Daoy (cell line): ENCODE results near the gene POLE. TPM values are rescaled to one million over a fixed set of nuclear protein-coding genes. Genes with fewer than 3 reads are reported as not detected.

ENCODE experiments used
- DNase-seq: peaks from one replicate; pipeline ENCODE4 v3.0.0-alpha.2; 2015; ENCODE audit warnings: low read depth
- total RNA-seq: library from RNA; depleted of rRNA; stranded (reverse); fragments of >200 nt; shearing (Covaris generic); gene quantifications from 2 replicates; pipeline ENCODE4 v1.2.3, GENCODE V29; 2014

Gene POLE
- total RNA-seq, 1 experiment from 2014 or later: 23.5 TPM

GRCh38 chr12:132675757-132676432 lies 11.2 kb downstream of the POLE start:
- DNase-seq: no peak

- no peak for DNase-seq
Measured at GRCh38 chr12:132674561-132674960, 12.6 kb downstream of the POLE start.

GRCh38 chr12:132673288-132674179 lies 13.6 kb downstream of the POLE start:
- no peak for DNase-seq

GRCh38 chr12:132672678-132673077 lies 14.5 kb downstream of the POLE start:
- DNase-seq: no peak

- no peak for DNase-seq
Measured at GRCh38 chr12:132672116-132672515, 15.0 kb downstream of the POLE start.

- DNase-seq: no peak
Measured at GRCh38 chr12:132669166-132669879, 17.8 kb downstream of the POLE start.

- no peak for DNase-seq
Measured at GRCh38 chr12:132668191-132669088, 18.7 kb downstream of the POLE start.

GRCh38 chr12:132665794-132666193 lies 21.3 kb downstream of the POLE start:
- no peak for DNase-seq

GRCh38 chr12:132665149-132665491 lies 22.0 kb downstream of the POLE start:
- no peak for DNase-seq

GRCh38 chr12:132664206-132665148 lies 22.7 kb downstream of the POLE start:
- DNase-seq: no peak

- DNase-seq: no peak
Measured at GRCh38 chr12:132662901-132663755, 24.0 kb downstream of the POLE start.

- no peak for DNase-seq
Measured at GRCh38 chr12:132661972-132662371, 25.2 kb downstream of the POLE start.

GRCh38 chr12:132660996-132661395 lies 26.1 kb downstream of the POLE start:
- DNase-seq: no peak

- DNase-seq: no peak
Measured at GRCh38 chr12:132660052-132660451, 27.1 kb downstream of the POLE start.

- DNase-seq: no peak
Measured at GRCh38 chr12:132659146-132659545, 28.0 kb downstream of the POLE start.

- no peak for DNase-seq
Measured at GRCh38 chr12:132658149-132658894, 28.8 kb downstream of the POLE start.

GRCh38 chr12:132657004-132657727 lies 30.0 kb downstream of the POLE start:
- DNase-seq: no peak
